ENCODE data around the gene MEX3D. TPM values are rescaled to one million over a fixed set of nuclear protein-coding genes. Genes with fewer than 3 reads are reported as not detected.

Gene MEX3D
- total RNA-seq, 4 donors from 2014 or later, result 2.4 to 7.9 (median 5.3) TPM

- ATAC-seq (peak in 1 of 2 donors; percentile 8), DNase-seq (no peak)
- in situ Hi-C loops (cut with MboI; ENCODE audit: low sequenced_read_pairs in 4 of 4) (no loop called here), intact Hi-C loops (cut with DNase I; ENCODE audit: low total_unique reads) (loop anchor here (5.0 kb wide), 1 partner anchor 40 kb away; the partner anchor contains the start of gene UQCR11)
- Histone ChIP-seq H3K4me1 (peaks cover 4 to 7% of the 10 kb centered on the region in 2 donors), H3K4me3 (peak overlapping the region; percentile 45 to 53 (median 51)), H3K27me3 (peaks cover 6 to 11% (median 8%) of the 10 kb centered on the region in 3 donors), H3K27ac (peak overlapping the region; percentile 10 to 62 (median 32)), H3K36me3 (no peaks in the 10 kb centered on the region), H3K9me3 (no peaks in the 10 kb centered on the region)
- TF ChIP-seq POLR2A (IDR thresholded peaks at IDR 0.05), result no peak
- TF ChIP-seq, protein P1, sequence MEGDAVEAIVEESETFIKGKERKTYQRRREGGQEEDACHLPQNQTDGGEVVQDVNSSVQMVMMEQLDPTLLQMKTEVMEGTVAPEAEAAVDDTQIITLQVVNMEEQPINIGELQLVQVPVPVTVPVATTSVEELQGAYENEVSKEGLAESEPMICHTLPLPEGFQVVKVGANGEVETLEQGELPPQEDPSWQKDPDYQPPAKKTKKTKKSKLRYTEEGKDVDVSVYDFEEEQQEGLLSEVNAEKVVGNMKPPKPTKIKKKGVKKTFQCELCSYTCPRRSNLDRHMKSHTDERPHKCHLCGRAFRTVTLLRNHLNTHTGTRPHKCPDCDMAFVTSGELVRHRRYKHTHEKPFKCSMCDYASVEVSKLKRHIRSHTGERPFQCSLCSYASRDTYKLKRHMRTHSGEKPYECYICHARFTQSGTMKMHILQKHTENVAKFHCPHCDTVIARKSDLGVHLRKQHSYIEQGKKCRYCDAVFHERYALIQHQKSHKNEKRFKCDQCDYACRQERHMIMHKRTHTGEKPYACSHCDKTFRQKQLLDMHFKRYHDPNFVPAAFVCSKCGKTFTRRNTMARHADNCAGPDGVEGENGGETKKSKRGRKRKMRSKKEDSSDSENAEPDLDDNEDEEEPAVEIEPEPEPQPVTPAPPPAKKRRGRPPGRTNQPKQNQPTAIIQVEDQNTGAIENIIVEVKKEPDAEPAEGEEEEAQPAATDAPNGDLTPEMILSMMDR (IDR thresholded peaks at IDR 0.05 in 4 of 5, conservative IDR thresholded peaks at IDR 0.05 in 1 of 5), result no peak
Observed at GRCh38 chr19:1567116-1567847, 843 bp downstream of the MEX3D start.

- H3K36me3 ChIP-seq, result no peaks in the 10 kb centered on the region
- in situ Hi-C loops (cut with MboI; ENCODE audit: low sequenced_read_pairs in 4 of 4) (no loop called here), intact Hi-C loops (cut with DNase I; ENCODE audit: low total_unique reads) (loop anchor here (5.0 kb wide), 1 partner anchor 41 kb away; the partner anchor contains the start of gene UQCR11)
- peaks cover 6 to 11% (median 8%) of the 10 kb centered on the region in 3 donors for H3K27me3 ChIP-seq
- H3K4me3 ChIP-seq, result peak overlapping the region; percentile 45 to 53 (median 51)
- no peak for DNase-seq
- TF ChIP-seq POLR2A (IDR thresholded peaks at IDR 0.05), result peak in 1 of 2 donors; percentile 53
- TF ChIP-seq, protein P1 (IDR thresholded peaks at IDR 0.05 in 4 of 5, conservative IDR thresholded peaks at IDR 0.05 in 1 of 5), result no peak
- H3K27ac ChIP-seq, result peak overlapping the region; percentile 10 to 62 (median 36)
- H3K4me1 ChIP-seq, result peaks cover 4 to 7% of the 10 kb centered on the region in 2 donors
- no peaks in the 10 kb centered on the region for H3K9me3 ChIP-seq
- ATAC-seq, result peak in 1 of 2 donors; percentile 40
Observed at GRCh38 chr19:1566392-1567115, 1.6 kb downstream of the MEX3D start.

GRCh38 chr19:1563251-1563650 is 4.9 kb downstream of the MEX3D start:
- Histone ChIP-seq H3K27me3 (peaks cover 6 to 11% (median 8%) of the 10 kb centered on the region in 3 donors), H3K36me3 (no peaks in the 10 kb centered on the region), H3K4me3 (no peak overlapping the region), H3K27ac (no peak overlapping the region), H3K9me3 (no peaks in the 10 kb centered on the region), H3K4me1 (peaks cover 0 to 3% of the 10 kb centered on the region in 2 donors)
- in situ Hi-C loops (cut with MboI; ENCODE audit: low sequenced_read_pairs in 4 of 4) (no loop called here), intact Hi-C loops (cut with DNase I; ENCODE audit: low total_unique reads) (no loop called here)
- DNase-seq, result no peak
- ATAC-seq, result no peak
- no peak for TF ChIP-seq POLR2A (IDR thresholded peaks at IDR 0.05)
- TF ChIP-seq, protein P1 (IDR thresholded peaks at IDR 0.05 in 4 of 5, conservative IDR thresholded peaks at IDR 0.05 in 1 of 5), result no peak

DNA sequence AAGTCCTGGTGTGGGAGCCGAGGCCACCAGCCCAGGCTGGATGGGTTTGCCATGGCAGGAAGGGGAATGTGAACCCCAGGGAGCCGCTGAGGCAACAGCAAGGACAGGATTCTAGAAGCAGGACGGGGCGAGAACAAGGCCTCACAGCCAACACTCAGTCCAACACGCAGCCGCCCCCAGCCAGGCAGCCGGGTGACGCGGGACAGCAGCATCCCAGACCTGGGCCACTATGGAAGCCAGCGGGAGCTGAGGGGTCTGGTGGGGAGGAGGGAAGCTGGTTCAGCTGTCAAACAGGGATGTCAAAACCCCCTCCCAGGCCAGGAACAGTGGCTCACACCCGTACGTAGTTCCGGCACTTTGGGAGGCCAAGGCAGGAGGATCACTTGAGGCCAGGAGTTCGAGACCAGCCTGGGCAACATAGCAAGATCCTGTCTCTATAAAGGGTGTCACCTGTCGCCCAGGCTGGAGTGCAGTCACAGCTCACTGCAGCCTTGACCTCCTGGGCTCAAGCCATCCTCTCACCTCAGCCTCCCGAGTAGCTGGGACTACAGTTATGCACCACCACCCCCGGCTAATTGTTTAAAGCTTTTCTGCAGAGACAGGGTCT is 6.8 kb downstream of the MEX3D start:
- TF ChIP-seq, protein P1 (IDR thresholded peaks at IDR 0.05 in 4 of 5, conservative IDR thresholded peaks at IDR 0.05 in 1 of 5), result no peak
- no peak for TF ChIP-seq POLR2A (IDR thresholded peaks at IDR 0.05)
- Histone ChIP-seq H3K9me3 (no peaks in the 10 kb centered on the region), H3K36me3 (no peaks in the 10 kb centered on the region), H3K27ac (no peak overlapping the region), H3K4me3 (no peak overlapping the region), H3K4me1 (peaks cover 0 to 3% of the 10 kb centered on the region in 2 donors), H3K27me3 (peaks cover 2 to 3% (median 3%) of the 10 kb centered on the region in 3 donors)
- ATAC-seq (no peak), DNase-seq (no peak)
- intact Hi-C loops (cut with DNase I; ENCODE audit: low total_unique reads), result no loop called here
- in situ Hi-C loops (cut with MboI; ENCODE audit: low sequenced_read_pairs in 4 of 4), result no loop called here
